ENCODE data around the gene LSM2.
A peak's percentile ranks its signal among the peaks of the same experiment; 100 is the strongest.
"Not testable (repeated sequence)": the region's sequence is repeated elsewhere in the genome, so short reads cannot be mapped to it uniquely, and the experiment has no call there.

LSM2 gene

DNA sequence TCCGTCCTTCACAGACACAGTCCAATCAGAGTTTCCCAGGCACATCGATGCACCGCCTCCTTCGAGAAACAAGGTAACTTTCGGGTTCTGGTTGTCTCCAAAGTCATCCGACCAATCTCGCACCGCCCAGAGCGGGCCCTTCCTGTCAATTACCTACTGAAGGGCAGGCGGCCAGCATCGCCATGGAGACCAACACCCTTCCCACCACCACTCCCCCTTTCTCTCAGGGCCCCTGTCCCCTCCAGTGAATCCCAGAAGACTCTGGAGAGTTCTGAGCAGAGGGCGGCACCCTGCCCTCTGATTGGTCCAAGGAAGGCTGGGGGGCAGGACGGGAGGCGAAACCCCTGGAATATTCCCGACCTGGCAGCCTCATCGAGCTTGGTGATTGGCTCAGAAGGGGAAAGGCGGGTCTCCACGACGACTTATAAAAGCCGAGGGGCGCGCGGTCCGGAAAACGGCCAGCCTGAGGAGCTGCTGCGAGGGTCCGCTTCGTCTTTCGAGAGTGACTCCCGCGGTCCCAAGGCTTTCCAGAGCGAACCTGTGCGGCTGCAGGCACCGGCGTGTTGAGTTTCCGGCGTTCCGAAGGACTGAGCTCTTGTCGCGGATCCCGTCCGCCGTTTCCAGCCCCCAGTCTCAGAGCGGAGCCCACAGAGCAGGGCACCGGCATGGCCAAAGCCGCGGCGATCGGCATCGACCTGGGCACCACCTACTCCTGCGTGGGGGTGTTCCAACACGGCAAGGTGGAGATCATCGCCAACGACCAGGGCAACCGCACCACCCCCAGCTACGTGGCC, 20.7 kb upstream of the LSM2 start, which contains the start of gene HSPA1B:
TSS of gene HSPA1B (plus strand) at position 453 of the 794 bp plus-strand sequence. CDS start at position 666, 213 bp downstream.
- DNase-seq (ENCODE audit: low read depth in 2 of 2): peak; percentile 82 to 88

DNA sequence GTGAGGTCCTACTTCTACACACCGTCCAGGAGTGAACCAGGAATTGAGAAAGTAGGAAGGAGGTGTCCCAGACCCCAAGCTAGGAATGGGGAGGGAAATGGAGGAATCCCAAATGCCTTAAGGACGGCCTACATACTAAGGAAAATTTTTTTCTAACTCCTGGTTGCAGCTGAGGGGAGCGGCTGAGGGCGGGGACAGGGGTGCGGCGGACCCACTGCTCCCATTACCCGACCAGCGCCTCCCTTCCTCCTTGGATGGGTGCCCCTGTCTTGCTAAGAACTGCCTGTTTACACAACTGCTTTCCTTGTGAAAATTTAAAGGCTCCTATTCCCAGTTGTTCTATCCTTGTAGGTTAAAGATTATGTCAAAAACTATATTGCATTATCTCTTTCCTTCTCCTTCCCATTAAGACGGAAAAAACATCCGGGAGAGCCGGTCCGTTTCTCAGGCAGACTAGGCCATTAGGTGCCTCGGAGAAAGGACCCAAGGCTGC, 20.1 kb upstream of the LSM2 start:
- DNase-seq (ENCODE audit: low read depth in 2 of 2): no peak

DNA sequence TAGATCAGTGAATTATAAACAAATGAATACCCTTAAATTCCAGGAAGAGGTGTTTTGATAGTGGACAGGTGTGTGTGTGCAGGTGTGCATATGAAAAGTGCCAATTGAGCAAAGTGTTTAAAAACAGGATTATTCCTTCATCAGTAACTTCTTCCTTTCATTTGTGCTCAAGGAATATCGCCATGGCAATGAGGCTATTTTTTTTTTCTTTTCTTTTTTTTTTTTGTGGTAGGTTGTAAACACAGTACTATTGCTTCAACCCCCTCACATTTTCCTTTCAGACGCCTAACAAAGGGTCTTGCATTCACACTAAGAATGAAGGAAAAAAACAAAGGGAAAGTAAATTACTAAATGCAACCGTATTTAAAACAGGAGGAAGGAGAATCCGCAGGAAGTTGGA, 18.8 kb upstream of the LSM2 start:
- no peak for DNase-seq (ENCODE audit: low read depth in 2 of 2)

GRCh38 chr6:31823592-31824196, 16.9 kb upstream of the LSM2 start:
- DNase-seq (ENCODE audit: low read depth in 2 of 2): not testable (repeated sequence)

DNA sequence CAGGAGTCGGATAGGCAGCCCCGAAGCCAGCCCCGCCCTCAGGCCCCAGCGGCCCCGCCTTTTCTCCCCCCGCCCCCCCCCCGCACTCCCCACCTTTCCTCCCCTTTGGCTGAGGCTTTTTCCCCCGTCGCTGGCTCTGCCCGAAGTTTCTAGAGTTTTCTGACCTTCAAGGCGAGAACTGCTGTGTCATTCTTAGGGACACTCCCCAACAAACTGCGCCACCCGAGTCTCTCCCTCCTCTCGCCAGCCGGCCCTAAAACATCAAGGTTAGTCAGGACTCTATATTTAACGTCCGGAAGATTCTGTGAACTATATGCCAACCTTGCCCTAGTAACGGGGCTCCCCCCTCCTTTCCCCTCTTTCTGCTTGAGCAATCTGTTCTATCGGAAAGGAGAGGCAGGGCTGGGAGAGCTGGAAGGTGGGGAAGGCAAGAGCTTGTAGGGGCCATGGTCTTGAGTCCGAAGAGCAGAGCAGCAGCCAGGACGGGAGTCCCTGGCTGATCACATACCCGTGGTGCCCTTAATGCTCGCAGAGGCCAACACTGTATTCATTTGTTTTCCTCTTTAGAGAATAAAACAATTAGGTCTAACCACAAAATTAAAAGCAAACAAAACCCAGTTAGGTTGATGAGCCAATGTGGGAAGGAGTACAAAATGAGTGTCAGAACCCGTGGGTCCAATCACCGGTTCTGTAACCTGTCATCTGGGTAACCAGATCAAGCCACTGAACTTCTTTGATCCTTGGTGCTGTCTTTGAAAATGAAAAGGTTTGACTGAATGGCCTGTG, 15.5 kb upstream of the LSM2 start:
- peak; percentile 43 to 45 for DNase-seq (ENCODE audit: low read depth in 2 of 2)

- peak; percentile 65 to 71 for DNase-seq (ENCODE audit: low read depth in 2 of 2)
Measured at GRCh38 chr6:31821301-31822035, 14.7 kb upstream of the LSM2 start.

DNA sequence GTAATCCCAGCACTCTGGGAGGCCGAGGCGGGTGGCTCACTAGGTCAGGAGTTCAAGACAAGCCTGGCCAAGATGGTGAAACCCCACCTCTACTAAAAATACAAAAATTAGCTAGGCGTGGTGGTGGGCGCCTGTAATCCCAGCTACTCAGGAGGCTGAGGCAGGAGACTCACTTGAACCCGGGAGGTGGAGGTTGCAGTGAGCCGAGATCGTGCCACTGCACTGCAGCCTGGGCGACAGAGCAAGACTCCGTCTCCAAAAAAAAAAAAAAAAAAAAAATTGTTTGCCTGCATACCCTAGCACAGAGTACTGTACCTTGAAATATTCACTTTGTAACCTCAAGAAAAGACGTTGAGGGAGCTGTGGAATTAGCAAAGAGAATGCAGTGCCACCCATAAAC, 13.6 kb upstream of the LSM2 start:
- DNase-seq (ENCODE audit: low read depth in 2 of 2): not testable (repeated sequence)

DNA sequence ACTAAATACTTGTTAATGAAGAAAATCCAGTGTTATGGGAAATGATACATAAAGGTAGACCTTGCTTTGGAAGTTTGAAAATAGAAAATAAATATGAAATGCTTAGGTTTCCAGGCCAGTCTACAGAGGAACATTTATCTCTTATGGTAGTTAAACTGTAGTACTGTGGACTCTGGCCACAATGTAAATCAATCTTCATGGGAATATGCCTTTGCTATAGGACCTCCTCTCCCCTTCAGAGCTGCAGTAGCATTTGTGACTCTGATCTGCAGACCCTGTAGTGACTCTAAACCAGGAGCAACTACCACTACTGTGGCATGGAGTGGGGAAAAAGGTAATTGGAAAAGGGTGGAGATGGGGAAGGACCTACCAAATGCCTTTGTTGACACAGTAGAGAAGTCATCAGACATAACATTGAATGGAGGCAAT, 13.1 kb upstream of the LSM2 start:
- DNase-seq (ENCODE audit: low read depth in 2 of 2): no peak

DNA sequence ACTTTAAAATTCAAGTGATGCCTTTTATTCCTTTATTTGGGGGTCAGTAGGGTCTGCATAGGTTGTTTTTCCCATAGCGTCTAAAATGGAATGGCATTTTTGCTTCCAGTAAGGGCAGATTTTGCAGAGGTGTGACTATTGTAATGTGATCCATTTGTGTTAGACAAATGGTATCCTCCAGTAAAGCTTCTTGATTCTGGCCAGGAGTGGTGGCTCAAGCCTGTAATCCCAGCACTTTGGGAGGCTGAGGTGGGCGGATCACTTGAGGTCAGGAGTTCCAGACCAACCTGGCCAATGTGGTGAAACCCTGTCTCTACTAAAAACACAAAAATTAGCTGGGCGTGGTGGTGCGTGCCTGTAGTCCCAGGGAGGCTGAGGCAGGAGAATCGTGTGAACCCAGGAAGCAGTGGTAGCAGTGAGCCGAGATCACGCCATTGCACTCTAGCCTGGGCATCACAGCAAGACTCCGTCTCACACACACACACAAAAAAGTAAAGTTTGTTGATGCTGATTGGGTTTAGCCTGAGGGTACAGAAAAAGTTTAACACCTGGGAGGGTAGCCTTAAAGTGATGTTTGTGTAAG, 11.3 kb upstream of the LSM2 start:
- DNase-seq (ENCODE audit: low read depth in 2 of 2): not testable (repeated sequence)

- DNase-seq (ENCODE audit: low read depth in 2 of 2): not testable (repeated sequence)
Measured at GRCh38 chr6:31817133-31817928, 10.6 kb upstream of the LSM2 start.

- DNase-seq (ENCODE audit: low read depth in 2 of 2): peak in 1 of 2 donors; percentile 62
Measured at GRCh38 chr6:31815025-31815838, 8.5 kb upstream of the LSM2 start, which contains the start of the genes HSPA1A and HSPA1L. Gene HSPA1A, plus strand, starts transcription at chr6:31815543. Its CDS starts 214 bp downstream, at chr6:31815757. Gene HSPA1L, minus strand, starts transcription at chr6:31815283. Its CDS starts 3,311 bp downstream, at chr6:31811972.

DNA sequence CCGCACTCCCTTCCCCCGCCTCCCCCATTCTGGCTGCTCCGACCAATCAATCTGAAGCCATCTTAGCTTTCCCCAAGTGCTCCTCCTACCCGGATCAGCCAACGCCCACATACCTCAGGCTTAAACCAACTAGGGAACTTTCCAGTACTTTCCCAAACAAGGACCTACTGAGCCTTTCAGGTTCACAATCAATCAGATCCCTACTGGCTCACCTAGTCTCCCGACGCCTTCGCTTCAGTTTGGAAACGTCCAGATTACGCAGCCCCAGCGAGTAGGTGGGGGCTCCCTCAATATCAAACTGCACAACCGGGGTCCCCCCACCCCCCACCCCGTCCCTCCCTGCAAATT, 7.9 kb upstream of the LSM2 start:
- DNase-seq (ENCODE audit: low read depth in 2 of 2): peak; percentile 60 to 62

- DNase-seq (ENCODE audit: low read depth in 2 of 2): no peak
Measured at GRCh38 chr6:31813465-31813849, 6.7 kb upstream of the LSM2 start.

DNA sequence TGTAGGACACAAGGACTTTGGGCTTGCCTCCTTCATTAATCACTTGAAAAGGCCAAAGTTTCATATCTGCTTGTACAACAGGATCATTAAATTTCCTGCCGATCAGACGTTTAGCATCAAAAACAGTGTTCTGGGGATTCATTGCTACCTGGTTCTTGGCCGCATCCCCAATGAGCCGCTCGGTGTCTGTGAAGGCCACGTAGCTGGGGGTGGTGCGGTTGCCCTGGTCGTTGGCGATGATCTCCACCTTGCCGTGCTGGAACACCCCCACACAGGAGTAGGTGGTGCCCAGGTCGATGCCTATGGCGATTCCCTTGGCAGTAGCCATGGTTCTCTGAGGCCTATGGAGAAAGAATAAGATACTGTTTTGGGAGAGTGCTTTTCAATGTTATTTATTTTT, 4.9 kb upstream of the LSM2 start:
- no peak for DNase-seq (ENCODE audit: low read depth in 2 of 2)

GRCh38 chr6:31808599-31808998, 1.8 kb upstream of the LSM2 start:
- not testable (repeated sequence) for DNase-seq (ENCODE audit: low read depth in 2 of 2)

DNA sequence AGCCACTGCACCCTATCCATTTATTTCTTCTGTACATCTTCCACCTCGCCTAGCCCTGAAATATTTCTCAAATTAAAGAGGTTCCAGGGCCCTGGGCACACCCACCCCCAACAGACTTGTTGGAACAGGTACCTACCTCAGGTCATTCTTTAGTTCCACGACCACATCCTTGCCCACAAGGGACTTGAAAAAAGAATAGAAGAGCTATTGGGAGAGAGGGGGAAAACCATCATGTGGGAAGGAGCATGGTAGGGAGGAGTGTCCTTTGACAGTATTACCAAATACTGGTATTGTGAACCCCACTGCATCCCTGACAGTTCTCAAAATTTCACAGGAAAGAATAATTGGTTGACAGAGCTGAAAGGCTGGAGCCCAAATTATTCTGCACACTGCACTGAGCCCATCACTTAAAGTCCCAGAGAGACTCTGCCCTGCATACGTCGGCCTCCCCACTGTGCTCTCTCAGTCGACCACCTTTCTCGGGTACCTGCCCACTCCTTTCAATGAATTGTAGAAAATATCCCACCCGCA, 762 bp downstream of the LSM2 start:
- no peak for DNase-seq (ENCODE audit: low read depth in 2 of 2)

DNA sequence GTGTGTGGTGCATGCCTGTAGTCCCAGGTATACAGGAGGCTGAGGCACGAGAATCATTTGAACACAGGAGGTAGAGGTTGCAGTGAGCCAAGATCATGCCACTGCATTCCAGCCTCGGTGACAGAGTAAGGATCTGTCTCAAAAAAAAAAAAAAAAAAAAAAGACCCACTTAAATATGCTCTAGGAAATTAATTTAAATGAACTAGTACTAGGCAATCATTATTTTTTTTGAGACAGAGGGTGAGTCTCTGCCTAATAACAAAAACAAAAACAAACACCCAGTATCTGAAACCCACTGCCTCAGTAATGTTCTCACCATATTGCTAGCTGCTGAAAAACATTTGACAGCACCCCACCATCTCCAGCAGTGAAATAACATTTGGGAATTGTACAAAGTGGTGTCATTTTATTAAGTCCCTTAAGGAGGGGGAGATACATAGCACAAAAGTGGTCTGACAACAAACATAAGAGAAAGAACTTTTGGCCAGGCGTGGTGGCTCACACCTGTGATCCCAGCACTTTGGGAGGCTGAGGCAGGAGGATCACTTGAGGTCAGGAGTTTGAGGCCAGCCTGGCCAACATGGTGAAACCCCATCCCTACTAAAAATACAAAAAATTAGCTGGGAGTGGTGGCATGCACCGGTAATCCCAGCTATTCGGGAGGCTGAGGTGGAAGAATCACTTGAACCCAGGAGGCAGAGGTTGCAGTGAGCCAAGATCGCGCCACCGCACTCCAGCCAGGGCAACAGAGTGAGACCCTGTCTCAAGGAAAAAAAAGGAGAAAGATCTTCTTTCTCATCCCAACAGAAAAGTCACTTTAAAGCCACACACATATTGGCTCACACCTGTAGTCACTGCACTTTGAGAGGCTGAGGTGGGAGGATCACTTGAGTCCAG, 5.5 kb downstream of the LSM2 start:
- not testable (repeated sequence) for DNase-seq (ENCODE audit: low read depth in 2 of 2)

GRCh38 chr6:31799781-31800180, 7.0 kb downstream of the LSM2 start:
- no peak for DNase-seq (ENCODE audit: low read depth in 2 of 2)

All from stimulated activated CD8-positive, alpha-beta memory T cell treated with anti-CD3 and anti-CD28 coated beads, Interleukin-2, amount 100 ng/mL, for 48 hours (primary cell).